GM23248 (cell line): ENCODE results near the gene INO80E.

Experiments
- EZH2 ChIP-seq: fragments of 200-600 bp; sonication (generic); IDR thresholded peaks from 2 replicates; pipeline ENCODE4 v1.6.1; 2018; ENCODE audit warnings: antibody characterized with exemption, mild to moderate bottlenecking; ENCODE audit not compliant: insufficient read depth, poor library complexity, severe bottlenecking
- EZH2phosphoT487 ChIP-seq: fragments of 200-600 bp; sonication (generic); IDR thresholded peaks from 2 replicates; pipeline ENCODE4 v1.6.1; 2018; ENCODE audit warnings: antibody characterized with exemption, moderate library complexity, mild to moderate bottlenecking, low read depth; ENCODE audit not compliant: insufficient read depth

- TF ChIP-seq EZH2phosphoT487 (no peak), EZH2 (no peak)
Measured at GRCh38 chr16:30053376-30054015, 57.5 kb downstream of the INO80E start.
